HL-60 (cell line): ENCODE results near the gene SWAP70.

ENCODE experiments used
- DNase-seq, 2 experiments: peaks; one replicate each; pipeline ENCODE4 v3.0.0-alpha.2; 2010 to 2020; ENCODE audit warnings: low read depth in 1 of 2, low spot score in 1 of 2
- H3K27ac ChIP-seq: fragments of 250-450 bp; sonication (Bioruptor Pico); replicated peaks from 2 replicates; pipeline ENCODE4 v1.5.1; 2020; ENCODE audit warnings: mild to moderate bottlenecking, moderate library complexity
- H3K27me3 ChIP-seq: fragments of 250-450 bp; sonication (Bioruptor Pico); 2 replicates; pipeline ENCODE4 v1.5.1; 2021; ENCODE audit warnings: mild to moderate bottlenecking, moderate library complexity; ENCODE audit not compliant: insufficient read depth, poor library complexity, severe bottlenecking
- H3K4me3 ChIP-seq: replicated peaks from 2 replicates; pipeline ENCODE4 v1.5.1; 2011; ENCODE audit warnings: mild to moderate bottlenecking, control low read depth, low read length; ENCODE audit not compliant: insufficient read depth
- CTCF ChIP-seq: IDR thresholded peaks from one replicate; pipeline ENCODE4 v1.5.1; 2011; ENCODE audit warnings: low read length, control low read depth, inconsistent platforms; ENCODE audit not compliant: insufficient read depth
- GABPA ChIP-seq: IDR thresholded peaks from 2 replicates; pipeline ENCODE4 v1.6.1; 2012; ENCODE audit warnings: low read depth
- POLR2AphosphoS5 ChIP-seq: IDR thresholded peaks from 2 replicates; pipeline ENCODE4 v1.6.1; 2012; ENCODE audit warnings: low read depth
- SPI1 ChIP-seq: IDR thresholded peaks from 2 replicates; pipeline ENCODE4 v1.6.1; 2012; ENCODE audit warnings: low read depth, mild to moderate bottlenecking, borderline replicate concordance
- TF ChIP-seq, protein P1 (sequence below): IDR thresholded peaks from 2 replicates; pipeline ENCODE4 v1.6.1; 2012; ENCODE audit warnings: low read depth; ENCODE audit not compliant: insufficient replicate concordance

Gene SWAP70

DNA sequence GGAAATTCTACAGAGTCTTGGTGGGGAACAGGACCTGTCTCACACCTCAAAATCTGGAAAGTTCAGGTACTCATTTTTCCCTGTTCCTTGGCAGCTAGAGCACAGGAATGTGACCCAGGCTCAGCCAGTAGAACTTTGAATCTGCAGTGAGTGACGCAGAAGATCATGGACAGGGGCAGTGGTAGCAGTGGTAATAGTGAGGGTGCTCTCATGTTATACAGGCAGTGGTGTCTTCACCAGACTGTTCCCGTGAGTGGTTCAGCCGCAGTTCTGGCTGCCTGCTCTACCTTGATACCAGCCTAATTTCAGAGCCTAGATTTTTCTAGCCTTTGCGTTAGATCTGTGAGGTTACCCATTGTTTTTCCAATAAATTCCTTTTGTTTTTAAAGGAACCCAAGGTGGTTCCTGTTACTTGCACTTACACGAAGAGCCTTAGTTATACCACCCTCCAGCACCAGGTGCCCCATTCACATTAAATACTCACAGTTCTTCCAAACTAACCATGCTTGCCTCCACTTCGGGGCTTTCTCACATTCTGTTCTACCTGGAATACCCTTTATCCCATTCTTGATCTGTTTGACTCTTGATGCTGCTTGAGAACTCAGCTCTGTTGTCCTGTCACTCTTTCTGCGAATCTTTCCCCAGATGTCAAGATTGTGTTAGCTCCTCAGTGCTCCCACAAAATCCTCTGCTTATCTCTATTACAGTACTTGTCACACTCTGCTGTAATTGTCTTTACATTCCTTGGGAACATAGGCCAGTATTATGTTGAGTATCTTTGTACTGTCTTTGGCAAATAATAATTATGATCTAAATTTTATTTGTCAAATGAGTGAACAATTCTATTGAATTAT, 47.8 kb downstream of the SWAP70 start:
- no peaks in the 10 kb centered on the region for H3K27me3 ChIP-seq
- no peak for DNase-seq
- H3K27ac ChIP-seq = no peak overlapping the region
- H3K4me3 ChIP-seq = no peak overlapping the region
- TF ChIP-seq POLR2AphosphoS5 (no peak), CTCF (no peak), SPI1 (no peak), GABPA (no peak)
- TF ChIP-seq, protein P1, sequence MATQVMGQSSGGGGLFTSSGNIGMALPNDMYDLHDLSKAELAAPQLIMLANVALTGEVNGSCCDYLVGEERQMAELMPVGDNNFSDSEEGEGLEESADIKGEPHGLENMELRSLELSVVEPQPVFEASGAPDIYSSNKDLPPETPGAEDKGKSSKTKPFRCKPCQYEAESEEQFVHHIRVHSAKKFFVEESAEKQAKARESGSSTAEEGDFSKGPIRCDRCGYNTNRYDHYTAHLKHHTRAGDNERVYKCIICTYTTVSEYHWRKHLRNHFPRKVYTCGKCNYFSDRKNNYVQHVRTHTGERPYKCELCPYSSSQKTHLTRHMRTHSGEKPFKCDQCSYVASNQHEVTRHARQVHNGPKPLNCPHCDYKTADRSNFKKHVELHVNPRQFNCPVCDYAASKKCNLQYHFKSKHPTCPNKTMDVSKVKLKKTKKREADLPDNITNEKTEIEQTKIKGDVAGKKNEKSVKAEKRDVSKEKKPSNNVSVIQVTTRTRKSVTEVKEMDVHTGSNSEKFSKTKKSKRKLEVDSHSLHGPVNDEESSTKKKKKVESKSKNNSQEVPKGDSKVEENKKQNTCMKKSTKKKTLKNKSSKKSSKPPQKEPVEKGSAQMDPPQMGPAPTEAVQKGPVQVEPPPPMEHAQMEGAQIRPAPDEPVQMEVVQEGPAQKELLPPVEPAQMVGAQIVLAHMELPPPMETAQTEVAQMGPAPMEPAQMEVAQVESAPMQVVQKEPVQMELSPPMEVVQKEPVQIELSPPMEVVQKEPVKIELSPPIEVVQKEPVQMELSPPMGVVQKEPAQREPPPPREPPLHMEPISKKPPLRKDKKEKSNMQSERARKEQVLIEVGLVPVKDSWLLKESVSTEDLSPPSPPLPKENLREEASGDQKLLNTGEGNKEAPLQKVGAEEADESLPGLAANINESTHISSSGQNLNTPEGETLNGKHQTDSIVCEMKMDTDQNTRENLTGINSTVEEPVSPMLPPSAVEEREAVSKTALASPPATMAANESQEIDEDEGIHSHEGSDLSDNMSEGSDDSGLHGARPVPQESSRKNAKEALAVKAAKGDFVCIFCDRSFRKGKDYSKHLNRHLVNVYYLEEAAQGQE = no peak

DNA sequence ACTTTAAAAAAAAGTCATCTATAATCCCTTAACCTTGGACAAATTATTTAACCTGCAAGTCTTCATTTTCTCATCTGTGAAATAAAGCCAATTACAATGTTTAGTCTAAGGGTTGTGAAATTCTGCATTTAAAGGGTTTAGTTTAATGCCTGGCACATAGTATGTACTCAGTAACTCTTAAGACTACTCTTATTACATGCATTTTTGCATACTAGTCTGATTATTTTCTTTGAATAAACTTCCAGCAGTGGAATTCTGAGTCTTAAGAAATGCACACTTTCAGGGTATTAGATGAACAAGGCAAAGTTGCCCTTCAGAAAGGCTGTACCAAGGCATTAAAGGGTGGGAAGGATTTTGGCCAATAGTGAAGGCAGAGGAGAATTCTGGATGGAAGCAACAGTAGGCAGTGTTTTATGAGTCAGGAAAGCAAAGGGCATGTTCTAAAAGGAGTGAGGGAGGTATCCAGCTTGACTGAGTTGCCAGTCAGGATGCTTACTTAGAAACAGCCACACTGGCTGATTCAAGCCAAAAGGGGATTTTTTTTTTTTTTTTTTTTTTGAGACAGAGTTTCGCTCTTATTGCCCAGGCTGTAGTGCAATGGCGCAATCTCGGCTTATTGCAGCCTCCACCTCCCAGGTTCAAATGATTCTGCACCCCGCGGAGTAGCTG, 50.5 kb downstream of the SWAP70 start:
- H3K27me3 ChIP-seq = no peaks in the 10 kb centered on the region
- no peak overlapping the region for H3K4me3 ChIP-seq
- no peak for DNase-seq
- TF ChIP-seq GABPA = no peak
- TF ChIP-seq, protein P1 = no peak
- TF ChIP-seq SPI1 = no peak
- no peak for TF ChIP-seq CTCF
- no peak for TF ChIP-seq POLR2AphosphoS5
- no peak overlapping the region for H3K27ac ChIP-seq

- peak; percentile 74 to 88 for DNase-seq
- no peak overlapping the region for H3K4me3 ChIP-seq
- H3K27me3 ChIP-seq = no peaks in the 10 kb centered on the region
- H3K27ac ChIP-seq = peak overlapping the region; percentile 70
- TF ChIP-seq SPI1 = peak; percentile 99
- no peak for TF ChIP-seq CTCF
- TF ChIP-seq, protein P1 = no peak
Observed at GRCh38 chr11:9716275-9717039, 52.6 kb downstream of the SWAP70 start.
